ENCODE results near the gene SYNDIG1L. TPM values are rescaled to one million over a fixed set of nuclear protein-coding genes. Genes with fewer than 3 reads are reported as not detected.

SYNDIG1L gene
- total RNA-seq, 1 experiment from 2014 or later: 0.33 TPM

- Histone ChIP-seq H4K91ac (ENCODE audit: insufficient read length, low read depth, low read length) (no peak overlapping the region), H3K79me1 (ENCODE audit: insufficient read depth, low read depth, low read length, poor library complexity, severe bottlenecking) (peaks cover 3% of the 10 kb centered on the region), H4K5ac (ENCODE audit: insufficient read length, low read depth, low read length) (no peak overlapping the region), H3K4me2 (ENCODE audit: insufficient read depth, insufficient read length, low read length) (no peak overlapping the region), H3K18ac (ENCODE audit: insufficient read length, low read depth, low read length) (no peak overlapping the region), H3K14ac (ENCODE audit: insufficient read depth, low read length) (no peak overlapping the region; the same call in 1 of the 2 replicates), H2BK20ac (ENCODE audit: low read depth, low read length, poor library complexity, severe bottlenecking) (no peak overlapping the region), H3T11ph (ENCODE audit: low read length) (no peak overlapping the region), H2BK15ac (ENCODE audit: low read depth, low read length) (no peak overlapping the region), H2AK5ac (ENCODE audit: insufficient read length, low read length) (no peak overlapping the region), H2AFZ (ENCODE audit: low read length) (no peak overlapping the region), H3K4me1 (ENCODE audit: insufficient read depth, low read length) (peaks cover 3% of the 10 kb centered on the region; the same call in 1 of the 2 replicates), H4K20me1 (ENCODE audit: control insufficient read depth, insufficient read depth, insufficient read length) (no peaks in the 10 kb centered on the region), H3K4ac (ENCODE audit: low read depth, low read length) (no peak overlapping the region), H3K27ac (ENCODE audit: insufficient read length, low read depth, low read length) (no peak overlapping the region), H3K23me2 (ENCODE audit: insufficient read length, low read depth, low read length, poor library complexity, severe bottlenecking) (no peaks in the 10 kb centered on the region), H3K56ac (ENCODE audit: insufficient read length, low read depth, low read length) (no peak overlapping the region), H3K23ac (ENCODE audit: insufficient read length, low read depth, low read length) (no peak overlapping the region), H2BK5ac (ENCODE audit: insufficient read length, low read length) (no peak overlapping the region), H2BK120ac (ENCODE audit: low read depth, low read length, poor library complexity, severe bottlenecking) (no peak overlapping the region), H3K9me3 (ENCODE audit: control insufficient read depth, low read depth, low read length) (no peaks in the 10 kb centered on the region), H3K27me3 (ENCODE audit: insufficient read depth, low read length) (no peaks in the 10 kb centered on the region), H2BK12ac (ENCODE audit: insufficient read length, low read depth, low read length) (no peak overlapping the region), H3K79me2 (ENCODE audit: insufficient read depth, low read length) (peaks cover 29% of the 10 kb centered on the region; the same call in 1 of the 2 replicates), H4K8ac (replicated peaks; ENCODE audit: insufficient read length, low read depth, low read length) (no peak overlapping the region), H3K9ac (ENCODE audit: extremely low read depth, insufficient read length, low read length) (no peak overlapping the region)
- Mint-ChIP-seq H3K9me3 (no peaks in the 10 kb centered on the region), H3K36me3 (ENCODE audit: insufficient read depth in 1 of 3, low read depth in 3 of 3) (peaks cover 32 to 63% (median 44%) of the 10 kb centered on the region in 3 experiments), H3K4me3 (no peak overlapping the region), H3K27ac (peak overlapping the region; percentile 39 to 94 (median 77); a peak in 5 of 7 replicates), H3K27me3 (ENCODE audit: low read depth) (no peaks in the 10 kb centered on the region), H3K4me1 (peaks cover 47 to 58% of the 10 kb centered on the region in 2 experiments)
- DNase-seq: no peak
- TF ChIP-seq CTCF (conservative IDR thresholded peaks at IDR 0.05): no peak
- no CpG with 5 or more reads among the region's 3 CpGs for WGBS (ENCODE audit: extremely low coverage, insufficient read length, low lambda C conversion rate)
Observed at GRCh38 chr14:74360163-74360562, 65.8 kb downstream of the SYNDIG1L start.
